GM21447 (cell line): ENCODE results near the gene NDUFS7.
"Not testable (repeated sequence)": the region's sequence is repeated elsewhere in the genome, so short reads cannot be mapped to it uniquely, and the experiment has no call there.

Source experiments
- ATAC-seq: cut with Tn5 transposase; IDR thresholded peaks from one replicate; pipeline ENCODE4 v1.9.1; 2021; ENCODE audit not compliant: unreplicated experiment

Gene NDUFS7

DNA sequence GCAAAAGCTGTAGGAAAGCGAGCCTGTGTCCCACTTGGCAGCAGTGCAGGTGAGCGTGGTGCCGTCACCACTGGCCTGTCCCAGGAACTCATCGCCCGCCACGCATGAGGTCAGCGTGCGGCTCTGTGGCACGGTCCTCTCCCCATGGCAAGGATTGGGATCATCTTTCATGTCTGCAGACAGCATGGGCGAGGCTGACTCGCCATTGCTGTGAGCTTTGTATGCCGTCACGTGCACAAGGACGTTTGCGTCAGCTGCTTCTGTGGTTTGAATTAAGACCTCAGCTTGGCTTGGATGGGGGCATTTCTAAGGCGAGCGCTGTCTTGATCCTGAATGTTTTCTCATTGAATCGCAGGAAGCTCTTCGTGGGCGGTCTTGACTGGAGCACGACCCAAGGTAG, 33.4 kb downstream of the NDUFS7 start:
- ATAC-seq: no peak

DNA sequence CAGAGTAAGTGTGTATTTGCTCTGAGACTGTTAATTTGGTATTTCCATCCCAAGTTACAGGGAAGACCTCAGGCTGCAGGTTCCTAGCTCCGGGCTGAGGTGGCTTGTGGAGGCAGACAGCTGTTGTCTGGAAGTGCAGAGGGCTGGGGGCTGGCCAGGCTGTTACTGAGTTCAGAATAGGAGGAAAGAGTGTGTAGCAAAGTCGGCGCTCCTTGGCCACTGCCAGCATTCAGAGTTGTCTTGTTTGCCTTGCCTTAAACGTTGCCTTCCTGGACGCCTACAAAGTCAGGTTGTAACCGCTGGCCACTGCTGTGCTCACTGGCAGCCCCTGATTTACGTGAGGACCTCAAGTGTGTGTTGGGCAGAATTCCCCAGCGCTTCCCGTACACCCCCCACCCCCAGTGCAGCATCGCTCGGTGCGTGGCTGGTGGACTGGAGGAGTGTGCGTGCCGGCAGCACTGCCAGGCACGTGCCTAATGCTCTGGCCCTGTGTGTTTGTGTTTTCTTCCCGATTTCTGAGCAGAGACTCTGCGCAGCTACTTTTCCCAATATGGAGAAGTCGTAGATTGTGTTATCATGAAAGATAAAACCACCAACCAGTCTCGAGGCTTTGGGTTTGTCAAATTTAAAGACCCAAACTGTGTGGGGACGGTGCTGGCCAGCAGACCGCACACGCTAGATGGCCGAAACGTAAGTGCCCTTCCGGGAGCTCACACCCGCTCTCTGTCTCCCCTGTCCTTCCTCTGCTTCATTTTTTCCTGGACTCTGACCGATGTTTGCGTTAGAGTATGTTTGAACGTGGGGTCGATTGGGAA, 34.2 kb downstream of the NDUFS7 start:
- no peak for ATAC-seq

DNA sequence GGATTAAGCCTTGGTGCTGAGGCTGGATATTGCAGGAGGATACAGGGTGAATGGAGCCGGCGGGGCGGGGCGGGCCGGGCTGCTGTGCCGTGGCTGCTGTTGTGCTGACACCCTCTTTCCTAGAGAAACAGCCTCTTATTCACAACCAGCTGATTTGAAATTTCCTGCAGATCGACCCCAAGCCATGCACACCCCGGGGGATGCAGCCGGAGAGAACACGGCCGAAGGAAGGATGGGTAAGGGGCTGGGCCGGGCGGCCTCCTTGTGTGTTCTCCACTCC, 34.7 kb downstream of the NDUFS7 start:
- no peak for ATAC-seq

DNA sequence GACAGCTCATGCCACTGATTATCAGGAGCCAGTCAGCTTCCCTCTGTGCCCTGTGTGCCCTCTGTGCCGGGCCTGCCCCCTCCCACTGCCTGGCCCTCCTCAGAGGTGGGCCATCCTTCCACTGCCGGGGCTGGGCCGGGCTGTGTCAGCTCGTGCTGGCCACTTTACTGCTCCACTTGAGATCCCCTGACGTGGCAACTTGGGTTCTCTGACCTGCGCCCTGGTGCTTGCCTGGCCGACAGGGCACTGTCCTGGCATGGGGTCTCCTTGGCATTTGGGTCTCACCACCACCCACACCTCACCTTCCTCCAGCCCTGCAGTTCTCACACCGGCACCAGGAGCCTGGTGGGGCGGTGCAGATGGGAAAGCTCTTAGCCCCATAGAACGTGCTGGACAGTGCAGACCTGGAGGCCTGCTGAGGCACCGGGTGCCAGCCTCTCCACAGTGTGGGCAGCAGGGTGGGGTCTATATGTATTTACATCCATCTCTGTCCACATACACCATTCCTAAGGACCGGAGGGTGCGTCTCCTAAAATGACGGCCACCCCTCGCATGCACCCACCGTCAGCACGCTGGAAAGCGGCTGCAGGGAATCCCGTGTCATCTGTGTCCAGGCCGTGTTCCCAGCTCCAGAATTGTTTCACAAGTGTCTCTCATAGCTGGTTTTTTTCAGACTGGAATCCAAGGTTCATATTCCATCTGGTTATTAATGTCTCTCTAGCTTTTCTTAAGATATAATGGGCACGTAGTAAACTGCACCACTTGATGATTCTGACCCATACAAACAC, 35.4 kb downstream of the NDUFS7 start:
- ATAC-seq: no peak

DNA sequence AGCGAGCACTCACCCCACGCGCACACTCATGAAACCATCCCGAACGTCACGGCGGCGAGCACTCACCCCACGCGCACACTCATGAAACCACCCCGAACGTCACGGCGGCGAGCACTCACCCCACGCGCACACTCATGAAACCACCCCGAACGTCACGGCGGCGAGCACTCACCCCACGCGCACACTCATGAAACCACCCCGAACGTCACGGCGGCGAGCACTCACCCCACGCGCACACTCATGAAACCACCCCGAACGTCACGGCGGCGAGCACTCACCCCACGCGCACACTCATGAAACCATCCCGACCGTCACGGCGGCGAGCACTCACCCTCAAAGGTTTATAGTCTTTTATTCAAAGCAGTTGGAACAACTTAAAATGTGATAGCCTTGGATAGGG, 36.4 kb downstream of the NDUFS7 start:
- ATAC-seq: not testable (repeated sequence)

DNA sequence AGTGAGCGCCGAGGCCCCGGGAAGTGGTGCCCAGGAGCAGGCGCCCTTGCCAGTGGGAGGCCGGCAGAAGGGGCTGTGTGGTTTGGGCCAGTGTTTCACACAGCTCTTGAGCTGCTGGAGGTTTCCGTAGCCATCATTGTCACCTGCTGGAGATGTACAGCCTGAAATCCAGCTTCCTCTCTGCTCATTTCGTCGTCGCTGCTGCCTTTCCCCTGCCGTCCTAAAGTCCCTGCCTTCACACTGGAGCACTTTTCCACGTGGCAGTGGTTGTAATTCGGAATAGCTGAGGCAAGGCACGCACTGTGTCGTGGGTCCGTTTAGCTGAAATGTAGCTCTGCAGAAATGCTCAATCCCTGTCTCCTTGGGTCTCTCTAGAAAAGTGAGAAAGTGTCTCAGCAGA, 36.9 kb downstream of the NDUFS7 start:
- ATAC-seq: no peak

DNA sequence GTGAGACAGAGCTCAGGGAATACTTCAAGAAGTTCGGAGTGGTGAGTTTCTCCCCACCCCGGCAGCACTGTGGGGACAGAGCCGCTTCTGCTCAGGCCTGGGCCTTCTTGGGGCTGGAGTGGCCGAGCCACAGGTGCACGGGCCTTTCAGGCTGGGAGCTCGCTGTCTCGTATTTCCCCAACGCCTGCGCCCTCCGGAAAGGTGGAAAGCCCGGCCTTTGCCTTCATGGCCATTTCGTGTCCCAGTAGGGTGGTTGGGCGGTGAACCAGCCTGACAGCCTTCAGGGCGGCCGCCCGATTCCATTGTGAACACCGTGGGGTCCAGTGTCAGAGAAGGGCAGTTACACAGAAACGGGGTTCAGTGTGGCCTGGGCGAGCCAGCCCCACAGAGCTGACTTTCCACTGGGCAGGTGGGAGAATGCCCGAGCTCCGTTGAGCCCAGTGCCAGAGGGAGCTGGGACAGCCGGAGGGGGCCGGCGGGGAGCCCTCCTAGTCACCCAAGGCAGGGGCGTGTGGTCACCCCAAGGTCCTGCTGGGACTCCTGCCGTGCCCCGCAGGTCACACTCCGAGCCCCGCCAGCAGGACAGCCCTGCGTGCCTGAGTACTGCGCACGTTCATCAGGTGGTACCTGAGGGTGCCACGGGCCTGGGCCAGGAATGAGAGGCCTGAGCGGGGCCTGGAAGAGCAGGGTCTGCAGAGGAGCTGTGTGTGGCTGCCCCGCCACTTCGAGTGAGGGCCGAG, 37.7 kb downstream of the NDUFS7 start:
- no peak for ATAC-seq

DNA sequence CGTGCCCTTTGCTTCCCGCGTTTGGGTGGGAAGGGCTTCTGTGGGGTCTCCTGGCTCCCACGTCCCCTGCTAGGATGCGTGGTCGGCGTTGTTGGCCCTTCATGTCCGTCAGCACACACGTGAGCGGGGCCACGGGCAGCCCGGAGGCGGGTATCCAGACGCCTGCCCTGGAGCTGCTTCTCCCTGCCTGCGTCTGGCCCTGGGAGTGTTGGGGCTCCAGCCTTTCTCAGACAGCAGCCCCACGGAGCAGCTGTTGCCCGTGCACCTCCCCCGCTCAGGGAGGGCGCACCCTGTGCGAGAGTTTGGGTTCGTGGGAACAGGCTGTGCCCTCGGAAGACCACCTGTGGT, 38.2 kb downstream of the NDUFS7 start:
- ATAC-seq: no peak

DNA sequence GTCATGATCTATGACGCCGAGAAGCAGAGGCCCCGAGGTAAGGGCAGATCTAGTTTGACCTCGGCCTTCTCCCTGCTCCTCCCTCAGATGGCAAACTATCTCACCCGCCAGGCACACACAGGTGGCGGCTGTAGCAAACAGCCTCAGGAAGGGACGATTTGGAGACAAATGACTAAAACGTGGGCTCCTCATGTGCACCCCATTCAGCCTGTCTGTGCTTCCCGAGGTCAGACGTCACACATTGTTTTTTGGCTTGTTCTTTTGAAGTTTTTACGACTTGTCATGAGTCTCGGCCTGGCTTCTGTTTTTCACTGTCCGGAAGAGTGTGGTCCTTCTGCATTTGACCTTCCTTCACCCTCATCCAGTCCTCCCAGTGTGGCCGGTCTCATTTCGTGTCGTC, 38.7 kb downstream of the NDUFS7 start:
- no peak for ATAC-seq

DNA sequence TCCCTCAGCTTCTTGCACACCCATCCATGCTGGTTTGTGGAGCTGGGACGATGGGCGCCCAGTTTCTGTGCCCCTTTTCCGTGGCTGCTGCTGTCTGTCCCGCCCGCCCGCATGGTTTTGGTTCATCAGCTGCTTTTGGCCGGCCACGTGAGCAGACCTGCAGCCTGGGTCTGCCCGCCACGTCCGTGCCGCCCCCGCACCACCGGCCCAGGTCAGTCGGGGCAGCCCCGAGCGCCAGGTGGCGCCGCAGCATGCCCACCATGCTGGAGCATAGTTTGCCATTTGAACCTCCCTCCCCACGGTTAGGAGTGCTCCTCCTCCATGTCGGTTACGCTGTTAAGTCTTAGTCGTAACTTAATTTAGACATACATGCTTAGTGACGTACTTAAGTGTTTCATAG, 39.2 kb downstream of the NDUFS7 start:
- no peak for ATAC-seq

DNA sequence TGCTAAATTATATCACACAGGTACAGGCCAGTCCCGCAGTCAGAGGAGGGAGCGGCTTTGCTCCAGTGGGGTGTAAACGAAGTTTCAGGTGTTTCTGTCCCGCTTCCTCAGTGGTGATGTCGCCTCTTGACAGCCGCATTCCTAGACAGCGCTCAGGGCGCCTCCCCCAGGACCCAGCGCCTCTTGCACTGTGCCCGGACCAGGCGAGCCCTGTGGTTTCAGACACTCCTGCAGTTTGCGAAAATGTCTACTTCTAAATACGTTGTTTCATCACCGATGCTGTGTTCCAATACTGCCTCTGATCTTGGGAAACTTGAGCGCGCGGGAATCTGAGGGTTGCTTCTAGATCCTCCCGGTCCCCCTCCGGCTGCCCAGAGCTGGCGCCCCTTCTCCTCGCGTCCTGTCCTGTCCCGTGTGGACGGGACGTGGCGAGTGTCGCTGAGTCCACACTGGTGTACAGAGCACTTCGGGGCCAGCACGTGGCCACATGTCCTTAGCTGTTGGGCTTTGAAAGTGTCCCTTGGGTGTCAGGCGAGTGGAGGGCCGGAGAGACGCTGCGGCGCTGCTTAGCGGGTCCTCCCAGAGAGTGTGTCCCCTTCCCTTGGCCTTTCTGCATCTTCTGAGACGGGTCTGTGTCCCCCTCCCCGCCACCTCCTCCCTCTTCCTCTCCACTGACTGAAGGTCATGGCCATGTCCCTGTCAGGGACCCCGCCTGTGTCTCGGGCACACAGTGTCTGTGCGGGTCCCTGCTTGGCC, 39.9 kb downstream of the NDUFS7 start:
- ATAC-seq: no peak

DNA sequence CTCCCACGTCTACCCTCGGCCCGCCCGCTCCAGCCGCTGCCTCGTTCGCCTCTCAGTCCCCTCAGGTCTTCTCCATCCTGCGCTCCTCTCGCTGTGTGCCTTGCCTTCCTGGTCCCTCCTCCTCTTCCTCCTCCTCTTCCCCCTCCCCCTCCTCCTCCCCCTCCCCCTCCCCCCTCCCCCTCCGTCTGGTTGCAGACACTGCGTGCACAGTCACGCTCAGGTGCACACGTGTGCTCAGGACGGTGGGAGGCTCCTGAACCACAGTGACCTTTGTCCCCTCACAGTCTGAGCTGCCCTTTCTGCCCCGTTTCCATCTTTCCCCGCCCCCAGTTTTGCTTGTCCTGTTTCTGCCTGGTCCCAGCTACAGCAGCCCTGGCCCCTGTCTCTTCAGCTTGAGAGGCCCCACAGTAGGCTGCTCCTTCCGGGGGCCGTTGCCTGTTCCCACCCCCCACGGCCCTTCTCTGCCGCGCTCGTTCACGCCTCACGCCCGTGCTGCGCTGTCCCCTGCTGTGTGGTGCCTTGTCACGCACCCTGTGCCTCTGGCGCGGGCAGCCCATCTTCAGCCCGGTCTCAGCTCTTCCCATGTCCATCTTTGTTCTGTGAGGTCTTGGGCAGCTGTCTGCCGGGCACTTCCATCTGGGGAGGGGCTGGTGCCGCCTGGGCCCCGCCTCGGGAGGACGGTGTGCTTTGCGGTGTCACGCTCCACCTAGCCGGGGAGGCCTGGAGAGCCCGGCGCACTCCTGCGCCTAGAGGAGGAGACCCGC, 40.7 kb downstream of the NDUFS7 start:
- ATAC-seq: no peak

DNA sequence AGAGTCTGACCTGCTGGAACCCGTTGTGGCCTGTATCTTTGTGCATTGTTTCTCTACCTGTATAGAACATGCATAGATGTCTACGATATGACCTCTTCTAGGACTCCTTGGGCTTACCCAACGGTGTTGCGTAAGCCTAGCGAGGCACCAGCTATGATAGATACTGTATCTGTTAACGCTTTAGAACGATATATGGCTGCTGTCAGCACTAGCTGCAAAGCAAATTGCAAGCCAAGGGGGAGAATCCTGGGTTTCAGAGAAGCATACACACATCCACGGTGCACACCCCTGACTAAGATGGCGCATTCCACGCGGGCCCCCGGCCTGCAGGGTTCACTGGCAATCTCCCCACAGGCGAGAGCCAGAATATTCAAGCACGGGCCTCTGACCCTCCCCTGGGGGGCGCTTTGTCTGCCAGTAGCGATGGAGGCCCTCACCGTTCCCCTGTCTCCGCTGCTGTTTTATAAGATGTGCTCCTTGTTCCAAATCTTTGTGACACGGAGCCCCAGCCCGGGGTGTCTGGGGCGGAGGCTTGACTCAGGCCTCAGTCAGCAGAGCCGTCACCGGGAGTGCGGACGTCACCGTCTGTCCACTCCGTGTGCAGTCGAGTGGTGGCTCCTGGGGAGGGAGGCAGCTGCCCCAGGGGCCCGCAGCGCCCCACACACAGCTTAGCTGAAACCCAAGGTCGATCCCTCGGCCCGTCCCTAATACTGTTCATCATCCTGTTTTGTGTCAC, 41.6 kb downstream of the NDUFS7 start:
- ATAC-seq: no peak

DNA sequence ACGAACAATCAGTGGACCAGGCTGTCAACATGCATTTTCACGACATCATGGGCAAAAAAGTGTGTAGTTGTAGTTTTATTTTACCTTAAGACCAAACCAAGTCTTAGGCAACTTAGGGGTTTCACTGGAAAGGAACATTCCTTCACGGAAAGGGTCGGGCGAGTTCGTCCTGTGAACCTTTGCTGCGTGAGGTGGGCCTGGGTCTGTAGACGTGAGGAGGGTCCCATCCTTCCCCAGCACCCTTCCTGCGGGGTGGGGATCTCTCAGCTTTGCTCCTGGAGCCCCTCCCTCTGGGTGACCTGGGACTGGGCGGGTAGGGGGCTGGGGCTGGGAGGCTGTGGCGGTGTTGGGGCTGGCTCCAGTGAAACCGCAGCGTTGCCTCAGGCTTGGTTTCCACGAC, 42.2 kb downstream of the NDUFS7 start:
- ATAC-seq: no peak

DNA sequence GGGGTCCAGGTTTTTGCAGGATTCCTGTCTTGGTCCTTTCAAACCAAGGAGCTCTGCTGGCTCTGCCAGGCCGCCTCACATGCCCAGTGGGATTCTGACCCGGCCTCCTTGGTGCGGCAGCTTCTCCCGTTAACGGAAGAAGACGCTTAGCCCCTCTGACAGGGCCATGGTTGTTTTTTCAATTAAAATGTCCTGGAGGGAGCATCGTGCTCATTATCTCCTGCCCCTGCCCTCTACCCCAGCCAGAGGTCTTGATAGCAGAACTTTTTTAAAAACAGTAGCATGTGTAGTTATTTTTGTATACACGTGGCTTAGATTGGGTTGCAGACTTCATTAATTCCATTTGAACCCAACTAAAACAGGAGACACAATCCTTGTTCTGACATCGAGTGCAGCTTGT, 43.0 kb downstream of the NDUFS7 start:
- no peak for ATAC-seq

DNA sequence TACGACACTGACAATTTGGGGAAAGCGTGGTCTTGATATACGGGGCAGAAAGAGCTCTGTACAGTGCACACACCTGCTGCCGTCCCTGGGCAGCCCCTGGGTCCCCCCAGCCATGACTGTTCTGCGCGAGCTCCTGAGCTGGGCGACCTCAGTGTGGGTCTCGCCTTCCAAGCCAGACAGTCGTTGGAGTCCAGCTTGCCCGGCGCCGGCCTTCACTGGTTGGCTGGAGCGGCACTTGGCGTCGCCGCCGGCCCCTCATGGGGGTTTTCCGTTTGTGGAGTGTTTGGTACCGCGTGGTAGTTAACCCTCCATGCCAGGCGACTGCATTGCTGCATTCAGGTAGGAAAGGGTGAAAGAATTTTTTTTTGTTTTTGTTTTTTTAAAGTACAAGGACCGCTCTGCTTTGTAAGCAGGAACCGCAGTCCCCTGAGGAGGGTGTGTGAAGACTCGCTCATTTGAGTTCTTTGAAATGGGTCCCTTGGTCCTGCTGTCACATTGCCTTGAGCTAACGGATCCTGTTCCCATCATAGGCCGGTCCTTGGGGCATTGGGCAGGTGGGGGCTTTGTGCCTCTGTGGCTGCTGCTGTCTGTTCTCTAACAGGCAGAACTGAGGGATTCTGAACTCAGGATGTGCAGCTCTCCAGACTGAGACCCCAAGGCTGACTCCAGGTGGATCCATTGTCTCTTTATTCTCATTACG, 43.7 kb downstream of the NDUFS7 start:
- no peak for ATAC-seq

DNA sequence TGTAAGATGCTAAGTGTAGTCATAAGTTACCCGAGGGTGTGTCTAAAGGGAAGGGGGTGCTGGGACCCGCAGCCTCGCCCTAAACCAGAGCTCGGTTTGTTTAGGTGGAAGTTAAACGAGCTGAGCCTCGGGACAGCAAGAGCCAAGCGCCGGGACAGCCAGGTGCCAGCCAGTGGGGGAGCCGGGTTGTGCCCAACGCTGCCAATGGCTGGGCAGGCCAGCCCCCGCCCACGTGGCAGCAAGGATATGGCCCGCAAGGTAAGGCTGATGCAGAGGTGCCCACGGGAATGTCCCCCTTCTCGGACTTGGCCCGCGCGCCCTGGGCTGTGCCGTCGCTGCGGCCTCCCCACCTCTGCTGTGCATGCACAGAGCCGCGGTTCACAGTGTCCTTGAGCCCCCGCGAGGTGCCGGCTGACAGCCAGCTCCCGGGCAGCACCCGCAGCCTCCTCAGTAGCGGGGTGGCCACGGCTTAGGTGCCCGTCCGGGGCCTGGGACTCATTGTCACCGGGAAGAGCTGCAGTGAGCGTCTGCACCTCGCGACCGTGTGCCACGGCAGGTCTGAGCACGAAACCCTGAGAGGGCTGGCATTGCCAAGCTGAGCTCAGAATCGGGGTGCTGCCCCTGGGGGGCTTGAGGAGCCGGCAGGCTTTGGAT, 45.2 kb downstream of the NDUFS7 start:
- no peak for ATAC-seq

DNA sequence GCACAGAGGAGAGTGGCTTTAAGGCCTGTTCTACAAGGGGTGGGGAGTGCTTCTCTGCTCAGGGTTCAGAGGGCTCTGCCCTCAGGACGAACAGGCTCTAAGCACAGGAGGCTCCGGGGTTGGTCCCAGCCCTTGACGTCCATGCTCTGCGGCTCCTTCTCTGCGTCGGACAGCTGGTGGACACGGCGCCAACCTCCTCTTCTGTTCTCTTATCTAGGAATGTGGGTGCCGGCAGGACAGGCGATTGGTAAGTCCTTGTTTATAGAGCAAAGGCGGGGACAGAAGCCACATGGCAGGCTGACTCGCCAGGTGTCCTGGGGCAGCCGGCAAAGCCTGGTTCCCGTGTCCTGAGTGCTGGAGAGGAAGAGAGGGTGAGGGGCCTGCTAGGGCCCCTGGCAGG, 46.0 kb downstream of the NDUFS7 start:
- ATAC-seq: no peak

DNA sequence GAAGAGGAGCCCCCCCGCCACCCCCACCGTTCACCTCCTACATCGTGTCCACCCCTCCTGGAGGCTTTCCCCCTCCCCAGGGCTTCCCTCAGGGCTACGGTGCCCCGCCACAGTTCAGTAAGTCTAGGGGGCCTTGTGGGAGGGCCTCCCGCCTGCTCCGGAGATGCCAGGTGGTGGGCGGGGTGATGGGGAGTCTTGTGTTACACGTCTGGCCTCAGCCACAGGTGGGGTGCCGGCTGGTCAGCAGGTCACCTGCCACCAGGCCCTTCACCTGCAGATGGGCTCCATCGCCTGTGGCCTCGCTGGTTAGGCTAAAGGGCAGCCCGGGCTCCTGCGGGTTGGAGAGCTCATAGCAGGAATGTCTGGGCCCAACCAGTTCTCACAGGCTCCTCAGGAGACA, 46.5 kb downstream of the NDUFS7 start:
- no peak for ATAC-seq
